GM11168 (cell line): ENCODE results near the gene GLIS1.

ENCODE experiments used
- in situ Hi-C: fragments of 300-500 bp; cut with MboI; formaldehyde crosslinking; loops from one replicate; pipeline ENCODE4 v1.12.0; 2022; ENCODE audit warnings: low sequenced_read_pairs; ENCODE audit not compliant: unreplicated experiment

GLIS1 gene

GRCh38 chr1:53588053-53588779 is 150.7 kb downstream of the GLIS1 start:
- in situ Hi-C loops, result no loop called here

DNA sequence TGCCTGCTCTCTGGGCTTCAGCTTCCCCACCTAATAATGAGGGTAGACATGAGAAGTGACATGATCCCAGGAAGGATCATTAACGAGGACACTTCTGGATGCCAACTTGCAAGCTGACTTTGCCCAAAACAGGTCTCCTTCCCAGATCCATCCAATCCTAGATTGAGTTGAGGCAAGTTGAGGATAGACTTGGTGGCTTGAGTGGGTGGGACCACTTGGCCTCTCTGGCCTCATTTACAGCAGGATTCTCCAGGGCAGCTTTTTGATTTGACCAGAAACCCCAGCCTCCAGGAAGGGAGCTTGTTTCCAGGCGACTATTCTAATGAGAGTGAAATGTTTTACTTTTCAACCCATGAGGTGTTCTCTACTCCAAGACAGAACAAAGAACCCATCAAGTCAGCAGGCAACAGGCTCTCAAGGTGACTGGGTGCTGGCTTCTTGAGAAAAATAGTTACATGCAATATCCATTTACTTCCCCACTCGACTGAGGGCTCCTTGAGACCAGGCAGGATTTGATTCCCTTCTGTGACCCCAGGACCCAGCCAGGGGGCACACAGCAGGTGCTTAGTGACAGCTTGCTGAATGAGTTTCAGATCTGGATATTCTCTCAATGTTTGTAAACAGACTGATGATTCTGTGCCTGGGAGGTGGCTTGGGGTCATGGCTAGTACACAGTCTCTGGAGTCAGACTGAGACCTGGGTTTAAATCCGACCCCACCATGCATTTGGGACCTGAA is 151.5 kb downstream of the GLIS1 start:
- in situ Hi-C loops, result no loop called here

DNA sequence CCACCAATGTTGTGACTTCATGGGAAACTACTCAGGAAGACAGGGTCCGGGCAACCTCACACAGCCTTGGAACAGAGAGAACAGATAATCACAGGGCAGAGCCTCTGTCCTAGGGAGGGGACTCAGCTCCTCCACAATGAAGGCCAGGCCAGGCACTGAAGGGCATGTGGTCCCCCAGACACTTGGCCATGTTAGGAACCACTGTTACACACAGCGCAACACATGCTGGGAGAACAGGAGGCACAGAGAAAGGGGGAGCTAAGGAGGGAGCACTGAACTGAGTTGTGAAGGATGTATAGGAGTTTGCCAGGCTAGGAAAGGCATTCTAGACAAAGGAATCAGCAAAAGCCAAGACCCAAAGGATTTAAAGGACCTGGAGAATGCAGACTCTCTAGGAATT is 152.2 kb downstream of the GLIS1 start:
- in situ Hi-C loops, result no loop called here

- in situ Hi-C loops, result no loop called here
Observed at GRCh38 chr1:53585565-53585964, 153.4 kb downstream of the GLIS1 start.

GRCh38 chr1:53585129-53585528 is 153.8 kb downstream of the GLIS1 start:
- in situ Hi-C loops, result no loop called here

DNA sequence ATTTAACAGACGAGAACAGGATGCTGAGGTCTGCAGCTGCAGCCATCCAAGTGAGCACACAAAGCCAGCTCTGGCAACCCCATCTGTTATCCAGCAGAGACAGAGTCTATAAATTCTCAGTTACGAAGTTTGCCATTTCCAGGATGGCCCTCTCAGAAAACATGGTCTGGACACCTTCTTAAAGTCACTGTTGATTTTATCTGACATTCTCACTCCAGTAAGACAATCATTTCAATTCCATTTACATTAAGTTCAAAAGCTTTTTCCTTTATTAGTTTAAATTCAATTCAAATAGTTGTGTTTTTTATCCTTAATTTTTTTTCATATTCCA is 154.2 kb downstream of the GLIS1 start:
- in situ Hi-C loops, result no loop called here

DNA sequence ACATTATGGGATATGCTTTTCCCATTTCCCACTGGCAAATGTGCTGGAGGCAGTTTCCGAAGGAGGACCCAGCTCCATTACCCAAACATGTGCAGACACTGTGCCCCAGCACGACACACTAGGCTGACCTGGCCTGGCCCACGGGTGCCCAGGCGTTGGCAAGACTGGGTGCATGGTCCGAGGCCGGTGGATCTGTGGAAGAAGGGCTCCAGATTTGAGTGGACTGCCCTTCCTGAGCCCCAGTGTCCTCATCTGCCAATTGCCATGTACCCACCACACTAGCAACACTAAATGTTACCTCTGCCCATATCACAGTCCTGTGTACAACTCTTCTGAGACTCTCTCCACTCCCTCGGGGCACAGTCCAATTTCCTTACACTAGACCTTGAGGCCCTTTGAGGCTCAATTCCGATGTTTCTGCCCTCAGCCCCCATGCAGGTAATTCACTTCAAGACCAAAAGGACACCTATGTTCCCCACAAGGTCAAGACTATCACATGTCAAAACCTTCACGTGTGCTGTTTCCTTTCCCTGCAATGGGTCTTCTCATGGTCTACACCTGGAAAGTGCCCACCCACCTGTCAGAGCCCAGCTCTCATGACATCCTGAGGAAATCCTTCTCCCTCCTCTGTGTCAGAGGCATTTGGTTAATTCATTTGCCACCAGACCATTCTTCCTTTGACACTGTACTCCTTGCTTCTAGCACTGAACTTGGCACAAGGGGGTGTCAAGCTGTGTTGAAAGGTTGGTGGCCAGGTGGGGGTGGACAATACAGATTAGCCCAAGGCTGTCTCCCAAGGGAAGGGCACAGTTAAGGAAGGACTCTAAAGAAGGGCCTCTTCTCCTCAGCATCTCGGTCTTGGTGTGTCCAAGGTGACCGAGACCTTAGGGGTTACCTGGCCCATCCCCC is 154.8 kb downstream of the GLIS1 start:
- in situ Hi-C loops, result no loop called here

DNA sequence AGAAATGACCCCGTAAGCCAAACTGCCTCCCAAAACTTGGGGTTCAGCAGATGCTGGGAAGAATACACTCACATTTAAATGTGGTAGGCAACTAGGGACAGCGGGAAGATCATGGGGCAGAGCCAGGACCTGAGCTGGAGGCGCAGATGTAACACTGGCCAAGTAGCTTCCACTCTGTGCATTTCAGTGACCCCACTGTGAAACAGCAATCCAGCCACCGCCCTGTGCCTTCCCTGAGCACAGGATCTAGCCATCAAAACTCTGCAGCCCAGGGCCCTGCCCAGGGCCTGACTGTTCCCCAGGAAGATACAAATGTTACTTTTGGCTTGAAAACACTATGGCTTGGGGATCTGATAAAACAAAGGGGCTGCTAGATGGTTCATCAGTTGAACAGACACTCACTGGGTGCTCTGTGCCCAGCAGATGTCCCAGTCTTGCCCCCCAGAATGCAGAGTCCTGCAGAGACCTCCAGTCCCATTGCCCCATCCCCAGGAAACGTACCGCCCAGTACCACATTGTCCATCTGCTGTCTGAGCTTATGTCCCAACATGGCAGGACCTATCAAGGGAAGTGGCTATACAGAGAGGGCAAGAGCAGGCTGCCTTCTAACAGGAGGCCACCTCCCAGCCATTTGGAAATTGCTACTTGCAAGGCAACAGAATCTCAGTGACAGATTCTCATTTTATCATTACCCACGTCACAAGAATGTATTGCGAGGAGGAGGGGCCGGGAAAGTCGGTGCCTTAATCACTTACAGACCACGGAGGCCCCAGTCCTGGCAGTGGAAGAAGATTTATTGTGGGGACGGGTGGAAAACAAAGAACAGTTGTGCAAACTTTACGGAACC is 155.7 kb downstream of the GLIS1 start:
- in situ Hi-C loops, result no loop called here

DNA sequence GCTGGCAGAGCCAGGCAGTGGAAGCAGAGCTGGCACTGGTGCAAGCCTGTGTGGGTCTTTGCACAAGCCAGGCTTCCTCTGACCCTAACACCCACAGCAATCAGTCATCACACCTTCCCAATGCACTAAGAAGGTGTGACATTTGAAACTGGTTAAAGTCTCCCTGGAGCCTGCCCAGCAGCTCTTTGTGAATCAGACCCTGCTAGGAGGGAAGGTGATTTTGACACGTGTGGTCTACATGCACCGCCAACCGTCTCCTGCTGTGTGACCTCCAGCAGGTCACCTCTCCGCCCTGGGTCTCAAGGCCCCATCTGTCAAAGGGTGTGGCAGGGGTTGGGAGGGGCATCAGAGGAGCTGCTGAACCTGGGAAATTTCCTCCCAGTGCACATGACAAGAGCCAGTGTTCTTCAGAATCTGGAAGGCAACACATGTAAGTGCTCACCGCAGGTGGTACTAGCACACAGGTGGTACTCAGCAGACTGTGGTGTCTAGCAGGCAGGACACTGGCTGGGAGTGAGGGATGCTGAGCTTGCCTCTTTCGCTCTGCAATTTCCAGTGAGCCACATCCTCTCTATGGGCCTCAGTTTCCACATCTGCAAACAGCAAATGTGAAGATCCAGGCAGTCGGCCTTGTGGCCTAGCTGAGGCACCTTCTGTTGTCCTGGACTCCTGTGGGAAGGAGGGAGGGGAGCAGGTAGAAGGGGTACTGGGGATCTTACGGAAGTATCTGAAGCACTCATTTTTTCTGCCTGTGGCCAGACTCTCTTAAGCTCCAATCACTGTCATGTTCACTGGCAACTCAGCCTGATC is 156.5 kb downstream of the GLIS1 start:
- in situ Hi-C loops, result no loop called here

- in situ Hi-C loops, result no loop called here
Observed at GRCh38 chr1:53581476-53581875, 157.5 kb downstream of the GLIS1 start.

GRCh38 chr1:53580739-53581475 is 158.1 kb downstream of the GLIS1 start:
- in situ Hi-C loops, result no loop called here

- in situ Hi-C loops, result no loop called here
Observed at GRCh38 chr1:53580009-53580400, 159.0 kb downstream of the GLIS1 start.

DNA sequence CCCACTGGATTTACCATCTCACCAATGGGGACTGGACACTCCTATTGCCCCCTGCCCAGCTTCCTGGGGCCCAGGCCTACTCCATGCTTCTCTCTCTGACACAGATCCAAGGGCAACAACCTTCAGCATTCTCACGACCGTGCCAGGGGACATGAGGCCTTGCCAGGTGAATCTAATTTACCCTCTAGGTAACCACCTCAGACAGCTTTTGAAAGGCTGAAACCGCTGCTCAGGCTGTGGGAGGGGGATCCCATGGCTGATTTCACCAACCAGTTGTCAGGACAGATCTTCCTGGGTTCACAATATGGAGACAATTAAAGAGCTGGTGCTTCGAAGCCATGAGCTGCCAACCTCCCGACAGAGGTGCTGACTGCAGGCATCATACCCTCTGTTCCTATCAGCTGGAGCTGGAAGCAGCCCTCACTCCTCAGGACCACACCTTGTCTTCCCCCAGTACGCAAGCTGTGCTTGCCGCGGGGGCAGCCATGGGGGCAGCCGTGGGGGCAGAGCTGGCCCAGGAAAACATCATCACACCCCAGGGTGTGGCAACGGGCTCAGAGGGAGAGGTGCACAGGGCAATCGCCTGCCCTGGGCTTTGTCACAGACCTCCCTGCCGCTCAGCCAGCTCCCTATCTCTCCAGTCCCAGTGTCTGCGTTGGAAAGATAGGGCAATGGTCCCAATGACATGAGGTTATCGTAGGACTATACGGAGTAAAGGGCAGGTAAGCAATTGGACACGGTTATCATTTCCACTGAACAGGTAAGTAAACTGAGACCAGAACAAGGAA is 159.5 kb downstream of the GLIS1 start:
- in situ Hi-C loops, result no loop called here

DNA sequence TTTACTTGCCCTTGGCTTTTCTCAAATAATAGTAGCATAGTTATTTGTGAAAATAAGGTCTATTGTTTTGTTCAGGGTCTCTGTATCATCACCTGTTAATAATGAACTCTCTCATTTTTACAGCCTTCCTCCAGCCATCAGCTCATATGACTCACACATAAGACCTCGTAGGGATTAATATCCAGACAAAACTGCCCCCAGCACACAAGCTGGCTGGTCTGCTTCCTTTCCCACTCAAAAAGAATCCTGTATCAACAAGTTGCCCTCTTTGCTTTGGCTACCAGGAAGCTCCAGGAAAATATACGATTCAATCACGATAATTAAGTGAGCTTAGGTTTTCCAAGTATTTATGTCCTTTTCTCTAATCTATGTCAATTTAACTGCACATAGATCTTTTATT is 160.6 kb downstream of the GLIS1 start:
- in situ Hi-C loops, result no loop called here

DNA sequence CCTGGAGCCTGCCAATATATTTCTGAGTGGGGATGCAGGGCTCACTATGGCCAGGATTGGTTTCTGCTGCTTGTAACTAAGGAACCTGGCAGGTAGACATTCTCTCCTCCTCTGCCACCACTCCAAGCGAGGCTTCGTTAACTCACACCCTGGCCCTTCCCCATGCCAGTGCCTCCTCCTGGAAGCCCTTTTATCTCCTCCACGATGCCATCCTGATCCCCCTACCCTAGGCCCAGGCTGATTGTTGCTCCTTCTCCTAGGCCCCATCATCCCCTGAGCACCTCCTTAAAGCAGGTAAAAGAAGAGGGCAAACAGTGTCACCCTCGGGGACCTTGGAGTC is 161.2 kb downstream of the GLIS1 start:
- in situ Hi-C loops, result no loop called here

DNA sequence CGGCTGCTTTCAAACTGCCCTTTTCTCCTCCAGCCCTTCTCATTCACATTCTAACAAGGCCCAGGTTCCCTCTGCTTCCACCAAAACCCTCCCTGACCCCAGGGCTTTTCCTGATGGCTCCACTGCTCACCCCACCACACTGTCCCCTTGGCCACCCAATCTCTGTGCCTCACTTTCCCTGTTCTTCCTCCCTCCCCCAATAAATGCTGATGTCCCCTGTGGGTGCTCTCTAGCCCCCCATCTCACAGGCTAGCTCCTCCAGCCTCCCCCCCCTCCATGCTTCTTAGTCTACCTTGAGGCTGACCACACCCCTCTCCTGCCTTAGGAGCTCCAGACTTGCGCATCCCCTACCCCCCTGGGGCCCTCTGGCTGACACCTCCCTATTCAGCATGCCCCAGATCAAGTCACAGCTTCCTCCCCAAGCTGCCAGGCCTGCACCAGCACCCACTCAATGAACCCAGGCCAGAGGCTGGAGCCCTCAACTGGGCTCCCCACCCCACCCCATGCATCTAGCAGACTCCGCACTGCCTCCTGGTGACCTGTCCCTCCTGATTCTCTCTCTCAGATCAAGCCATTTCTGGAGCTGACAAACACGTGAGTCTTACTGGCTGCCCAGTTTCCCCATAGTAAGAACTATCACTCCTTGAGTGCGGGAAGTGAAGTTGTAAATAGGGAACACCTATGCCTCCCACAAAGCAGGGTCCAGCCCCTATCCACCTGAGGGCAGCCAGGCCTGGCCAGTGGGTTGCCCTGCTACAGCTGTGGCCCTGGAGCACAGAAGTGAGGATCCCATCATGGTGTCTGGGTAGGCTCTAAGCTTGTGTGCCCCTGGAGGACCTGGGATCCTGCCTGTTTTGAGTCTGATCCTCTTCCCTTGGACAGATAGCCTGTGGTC is 161.9 kb downstream of the GLIS1 start:
- in situ Hi-C loops, result no loop called here

DNA sequence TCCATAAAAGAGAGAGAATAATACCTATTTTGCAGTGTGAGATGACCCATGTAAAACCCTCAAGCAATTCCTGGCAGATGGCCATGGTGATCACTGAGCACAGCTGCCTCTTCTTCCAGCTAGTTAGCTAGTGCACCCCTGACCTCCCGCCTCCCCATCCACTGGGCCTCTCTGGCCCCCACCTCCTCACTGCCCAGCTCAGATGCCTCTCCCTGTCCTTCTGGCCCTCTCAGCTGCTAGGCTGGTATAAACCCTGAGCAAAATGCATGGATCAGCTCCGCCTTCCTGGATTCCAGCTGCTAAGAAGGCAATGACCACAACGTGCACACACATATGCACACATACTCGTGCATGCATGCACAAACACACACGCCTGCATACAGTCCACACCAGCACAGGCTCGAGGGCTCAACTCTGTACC is 162.6 kb downstream of the GLIS1 start:
- in situ Hi-C loops, result no loop called here
